ENCODE measurements around the gene OAS1. TPM values are rescaled to one million over a fixed set of nuclear protein-coding genes. Genes with fewer than 3 reads are reported as not detected.
A peak's percentile ranks its signal among the peaks of the same experiment; 100 is the strongest.
"Not testable (repeated sequence)": the region's sequence is repeated elsewhere in the genome, so short reads cannot be mapped to it uniquely, and the experiment has no call there.

The OAS1 gene
- total RNA-seq, 1 experiment from 2014 or later = 10.2 TPM

- no peak overlapping the region for H3K27ac ChIP-seq (ENCODE audit: low read length)
- no peak overlapping the region for H3K9ac ChIP-seq (ENCODE audit: low read length)
- H3K36me3 ChIP-seq (ENCODE audit: low read depth, low read length) = no peaks in the 10 kb centered on the region
- TF ChIP-seq EZH2 (IDR thresholded peaks at IDR 0.05; ENCODE audit: low read length, unreplicated experiment) = no peak
- no peak for TF ChIP-seq EZH2phosphoT487 (IDR thresholded peaks at IDR 0.05; ENCODE audit: borderline replicate concordance, low read length)
- no peak for TF ChIP-seq CTCF (conservative IDR thresholded peaks at IDR 0.05; ENCODE audit: low read depth, low read length)
- DNase-seq (peak; percentile 80), ATAC-seq (peak; percentile 85)
- H3K4me3 ChIP-seq (ENCODE audit: low read length) = no peak overlapping the region
- no peaks in the 10 kb centered on the region for H3F3A ChIP-seq (ENCODE audit: low read length, unreplicated experiment)
- no peaks in the 10 kb centered on the region for H3K27me3 ChIP-seq (ENCODE audit: low read length)
- CTCF ChIA-PET = no interaction called here
- peaks cover 10% of the 10 kb centered on the region for H3K9me3 ChIP-seq (ENCODE audit: low read length)
- BruUV-seq (replicated peaks) = no TSS peak
- intact Hi-C loops (cut with micrococcal nuclease) = no loop called here
- H3K9me2 ChIP-seq (replicated peaks; ENCODE audit: low read length) = no peaks in the 10 kb centered on the region
- H3K4me1 ChIP-seq (ENCODE audit: insufficient read depth, low read length) = peaks cover 5% of the 10 kb centered on the region; the same call in 1 of the 2 replicates
- no peak overlapping the region for H2AFZ ChIP-seq (ENCODE audit: low read length)
- POLR2A ChIA-PET (ENCODE audit: unreplicated experiment) = no interaction called here
- no peaks in the 10 kb centered on the region for H4K20me1 ChIP-seq (ENCODE audit: low read length)
- no peaks in the 10 kb centered on the region for H3K79me2 ChIP-seq (ENCODE audit: low read length)
- peak overlapping the region; percentile 9 for H3K4me2 ChIP-seq (ENCODE audit: low read length)
Measured at GRCh38 chr12:112916270-112916669, 9.5 kb downstream of the OAS1 start.

- H3K27me3 ChIP-seq (ENCODE audit: low read length) = no peaks in the 10 kb centered on the region
- no peaks in the 10 kb centered on the region for H3K79me2 ChIP-seq (ENCODE audit: low read length)
- DNase-seq (no peak), ATAC-seq (no peak)
- H4K20me1 ChIP-seq (ENCODE audit: low read length) = no peaks in the 10 kb centered on the region
- H3K4me2 ChIP-seq (ENCODE audit: low read length) = no peak overlapping the region
- H3K9ac ChIP-seq (ENCODE audit: low read length) = no peak overlapping the region
- no peaks in the 10 kb centered on the region for H3K9me3 ChIP-seq (ENCODE audit: low read length)
- ChIA-PET CTCF (no interaction called here), POLR2A (ENCODE audit: unreplicated experiment) (no interaction called here)
- no peak for TF ChIP-seq EZH2phosphoT487 (IDR thresholded peaks at IDR 0.05; ENCODE audit: borderline replicate concordance, low read length)
- TF ChIP-seq EZH2 (IDR thresholded peaks at IDR 0.05; ENCODE audit: low read length, unreplicated experiment) = no peak
- no peak for TF ChIP-seq CTCF (conservative IDR thresholded peaks at IDR 0.05; ENCODE audit: low read depth, low read length)
- no peaks in the 10 kb centered on the region for H3K36me3 ChIP-seq (ENCODE audit: low read depth, low read length)
- peaks cover 5% of the 10 kb centered on the region; the same call in 1 of the 2 replicates for H3K4me1 ChIP-seq (ENCODE audit: insufficient read depth, low read length)
- intact Hi-C loops (cut with micrococcal nuclease) = no loop called here
- H3K9me2 ChIP-seq (replicated peaks; ENCODE audit: low read length) = no peaks in the 10 kb centered on the region
- no peaks in the 10 kb centered on the region for H3F3A ChIP-seq (ENCODE audit: low read length, unreplicated experiment)
- H2AFZ ChIP-seq (ENCODE audit: low read length) = no peak overlapping the region
- H3K4me3 ChIP-seq (ENCODE audit: low read length) = no peak overlapping the region
- H3K27ac ChIP-seq (ENCODE audit: low read length) = no peak overlapping the region
- BruUV-seq (replicated peaks) = no TSS peak
Measured at GRCh38 chr12:112919121-112919520, 12.4 kb downstream of the OAS1 start.

GRCh38 chr12:112924986-112925385, 18.2 kb downstream of the OAS1 start:
- Histone ChIP-seq H3F3A (ENCODE audit: low read length, unreplicated experiment) (no peaks in the 10 kb centered on the region), H3K9me3 (ENCODE audit: low read length) (0 out of 2 replicates have a peak, but pooled peaks cover 4% of the 10 kb centered on the region), H3K4me2 (ENCODE audit: low read length) (no peak overlapping the region), H3K27ac (ENCODE audit: low read length) (no peak overlapping the region), H3K9ac (ENCODE audit: low read length) (no peak overlapping the region), H3K4me1 (ENCODE audit: insufficient read depth, low read length) (no peaks in the 10 kb centered on the region), H3K9me2 (replicated peaks; ENCODE audit: low read length) (no peaks in the 10 kb centered on the region), H3K36me3 (ENCODE audit: low read depth, low read length) (no peaks in the 10 kb centered on the region), H2AFZ (ENCODE audit: low read length) (no peak overlapping the region), H4K20me1 (ENCODE audit: low read length) (no peaks in the 10 kb centered on the region), H3K27me3 (ENCODE audit: low read length) (no peaks in the 10 kb centered on the region), H3K79me2 (ENCODE audit: low read length) (no peaks in the 10 kb centered on the region), H3K4me3 (ENCODE audit: low read length) (no peak overlapping the region)
- ATAC-seq (no peak), DNase-seq (no peak)
- no peak for TF ChIP-seq EZH2phosphoT487 (IDR thresholded peaks at IDR 0.05; ENCODE audit: borderline replicate concordance, low read length)
- TF ChIP-seq EZH2 (IDR thresholded peaks at IDR 0.05; ENCODE audit: low read length, unreplicated experiment) = no peak
- TF ChIP-seq CTCF (conservative IDR thresholded peaks at IDR 0.05; ENCODE audit: low read depth, low read length) = no peak
- CTCF ChIA-PET = no interaction called here
- no TSS peak for BruUV-seq (replicated peaks)
- intact Hi-C loops (cut with micrococcal nuclease) = no loop called here
- POLR2A ChIA-PET (ENCODE audit: unreplicated experiment) = no interaction called here

- H3K9me2 ChIP-seq (replicated peaks; ENCODE audit: low read length); H3K9ac ChIP-seq (ENCODE audit: low read length); H3K4me1 ChIP-seq (ENCODE audit: insufficient read depth, low read length); H3K4me3 ChIP-seq (ENCODE audit: low read length); CTCF ChIA-PET; H3F3A ChIP-seq (ENCODE audit: low read length, unreplicated experiment); H3K36me3 ChIP-seq (ENCODE audit: low read depth, low read length); intact Hi-C loops (cut with micrococcal nuclease); H3K79me2 ChIP-seq (ENCODE audit: low read length); H3K27ac ChIP-seq (ENCODE audit: low read length); H4K20me1 ChIP-seq (ENCODE audit: low read length); H3K27me3 ChIP-seq (ENCODE audit: low read length); H2AFZ ChIP-seq (ENCODE audit: low read length); H3K4me2 ChIP-seq (ENCODE audit: low read length); DNase-seq; H3K9me3 ChIP-seq (ENCODE audit: low read length); BruUV-seq (replicated peaks); ATAC-seq; POLR2A ChIA-PET (ENCODE audit: unreplicated experiment): not testable (repeated sequence)
Measured at GRCh38 chr12:112926416-112927033, 19.8 kb downstream of the OAS1 start.

All from PC-3 (cell line).